ENCODE results near the gene RBM17. TPM values are rescaled to one million over a fixed set of nuclear protein-coding genes. Genes with fewer than 3 reads are reported as not detected.

The RBM17 gene
- total RNA-seq, 1 experiment from 2014 or later = 124 TPM

DNA sequence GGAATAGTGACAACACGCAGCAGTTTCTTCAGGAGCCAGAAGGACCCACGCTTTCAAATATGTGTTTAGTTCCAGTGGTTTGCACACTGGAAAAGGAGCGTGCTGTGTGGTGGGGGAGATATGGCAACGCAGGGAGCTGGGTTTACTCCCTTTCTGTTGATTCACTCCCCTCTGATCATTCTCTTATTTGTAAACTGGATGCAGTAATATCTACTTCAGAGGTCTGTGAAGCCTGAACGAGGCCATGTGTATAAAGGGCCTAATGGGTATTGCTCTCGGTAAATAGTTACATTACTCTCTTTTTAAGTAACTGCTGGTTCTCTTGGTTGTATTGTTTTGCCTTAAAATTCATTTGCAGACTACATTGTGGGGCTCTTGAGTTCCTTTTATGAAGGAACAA, 19.2 kb downstream of the RBM17 start:
- no peak overlapping the region for H2AFZ ChIP-seq (ENCODE audit: low read length)
- H3K79me1 ChIP-seq (ENCODE audit: insufficient read depth, low read depth, low read length, poor library complexity, severe bottlenecking) = peaks cover 3% of the 10 kb centered on the region
- Mint-ChIP-seq H3K4me1 (peaks cover 42 to 46% of the 10 kb centered on the region in 2 experiments), H3K27ac (peak overlapping the region; percentile 27 to 87 (median 74); a peak in 5 of 7 replicates), H3K4me3 (peak overlapping the region in 1 of 2 experiments; percentile 70; a peak in 3 of 5 replicates), H3K27me3 (ENCODE audit: low read depth) (no peaks in the 10 kb centered on the region), H3K9me3 (no peaks in the 10 kb centered on the region), H3K36me3 (ENCODE audit: insufficient read depth in 1 of 3, low read depth in 3 of 3) (peaks cover 42 to 66% (median 64%) of the 10 kb centered on the region in 3 experiments)
- no peak overlapping the region for H3K56ac ChIP-seq (ENCODE audit: insufficient read length, low read depth, low read length)
- no peak overlapping the region for H4K91ac ChIP-seq (ENCODE audit: insufficient read length, low read depth, low read length)
- peaks cover 9% of the 10 kb centered on the region for H3K4me1 ChIP-seq (ENCODE audit: insufficient read depth, low read length)
- H2BK20ac ChIP-seq (ENCODE audit: low read depth, low read length, poor library complexity, severe bottlenecking) = no peak overlapping the region
- no peak overlapping the region for H2BK15ac ChIP-seq (ENCODE audit: low read depth, low read length)
- no peak for DNase-seq
- no peaks in the 10 kb centered on the region for H4K20me1 ChIP-seq (ENCODE audit: control insufficient read depth, insufficient read depth, insufficient read length)
- no peak overlapping the region for H2AK5ac ChIP-seq (ENCODE audit: insufficient read length, low read length)
- no peaks in the 10 kb centered on the region for H3K9me3 ChIP-seq (ENCODE audit: control insufficient read depth, low read depth, low read length)
- no peak overlapping the region for H3T11ph ChIP-seq (ENCODE audit: low read length)
- no peaks in the 10 kb centered on the region for H3K23me2 ChIP-seq (ENCODE audit: insufficient read length, low read depth, low read length, poor library complexity, severe bottlenecking)
- H3K4me2 ChIP-seq (ENCODE audit: insufficient read depth, insufficient read length, low read length) = no peak overlapping the region
- H4K8ac ChIP-seq (replicated peaks; ENCODE audit: insufficient read length, low read depth, low read length) = no peak overlapping the region
- no peak overlapping the region for H3K23ac ChIP-seq (ENCODE audit: insufficient read length, low read depth, low read length)
- H3K14ac ChIP-seq (ENCODE audit: insufficient read depth, low read length) = no peak overlapping the region
- no peaks in the 10 kb centered on the region for H3K27me3 ChIP-seq (ENCODE audit: insufficient read depth, low read length)
- TF ChIP-seq, protein P1, sequence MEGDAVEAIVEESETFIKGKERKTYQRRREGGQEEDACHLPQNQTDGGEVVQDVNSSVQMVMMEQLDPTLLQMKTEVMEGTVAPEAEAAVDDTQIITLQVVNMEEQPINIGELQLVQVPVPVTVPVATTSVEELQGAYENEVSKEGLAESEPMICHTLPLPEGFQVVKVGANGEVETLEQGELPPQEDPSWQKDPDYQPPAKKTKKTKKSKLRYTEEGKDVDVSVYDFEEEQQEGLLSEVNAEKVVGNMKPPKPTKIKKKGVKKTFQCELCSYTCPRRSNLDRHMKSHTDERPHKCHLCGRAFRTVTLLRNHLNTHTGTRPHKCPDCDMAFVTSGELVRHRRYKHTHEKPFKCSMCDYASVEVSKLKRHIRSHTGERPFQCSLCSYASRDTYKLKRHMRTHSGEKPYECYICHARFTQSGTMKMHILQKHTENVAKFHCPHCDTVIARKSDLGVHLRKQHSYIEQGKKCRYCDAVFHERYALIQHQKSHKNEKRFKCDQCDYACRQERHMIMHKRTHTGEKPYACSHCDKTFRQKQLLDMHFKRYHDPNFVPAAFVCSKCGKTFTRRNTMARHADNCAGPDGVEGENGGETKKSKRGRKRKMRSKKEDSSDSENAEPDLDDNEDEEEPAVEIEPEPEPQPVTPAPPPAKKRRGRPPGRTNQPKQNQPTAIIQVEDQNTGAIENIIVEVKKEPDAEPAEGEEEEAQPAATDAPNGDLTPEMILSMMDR (conservative IDR thresholded peaks at IDR 0.05) = no peak
- no peak overlapping the region for H3K4ac ChIP-seq (ENCODE audit: low read depth, low read length)
- H2BK120ac ChIP-seq (ENCODE audit: low read depth, low read length, poor library complexity, severe bottlenecking) = no peak overlapping the region
- H2BK5ac ChIP-seq (ENCODE audit: insufficient read length, low read length) = no peak overlapping the region
- no peak overlapping the region for H4K5ac ChIP-seq (ENCODE audit: insufficient read length, low read depth, low read length)
- WGBS (ENCODE audit: extremely low coverage, insufficient read length, low lambda C conversion rate) = no CpG with 5 or more reads among the region's 6 CpGs
- H3K18ac ChIP-seq (ENCODE audit: insufficient read length, low read depth, low read length) = no peak overlapping the region
- 0 out of 2 replicates have a peak, but pooled peaks cover 2% of the 10 kb centered on the region for H3K79me2 ChIP-seq (ENCODE audit: insufficient read depth, low read length)
- H2BK12ac ChIP-seq (ENCODE audit: insufficient read length, low read depth, low read length) = no peak overlapping the region
- H3K27ac ChIP-seq (ENCODE audit: insufficient read length, low read depth, low read length) = no peak overlapping the region
- H3K9ac ChIP-seq (ENCODE audit: extremely low read depth, insufficient read length, low read length) = no peak overlapping the region
